RWPE2 (cell line): ENCODE results near the gene UBE2C.

Experiments used
- ATAC-seq: fragments of 200-7000 bp; cut with Tn5 transposase; 3 replicates; pipeline ENCODE4 v1.9.1; 2021; ENCODE audit warnings: low read depth
- DNase-seq: peaks from one replicate; pipeline ENCODE4 v3.0.0-alpha.2; 2020; ENCODE audit warnings: low spot score
- H3K27ac ChIP-seq: fragments of 450-650 bp; 2 replicates; pipeline ENCODE4 v1.5.1; 2017; ENCODE audit warnings: mild to moderate bottlenecking; ENCODE audit not compliant: poor library complexity, severe bottlenecking
- H3K27me3 ChIP-seq: fragments of 250-450 bp; sonication (Bioruptor Pico); 2 replicates; pipeline ENCODE4 v1.5.1; 2021; ENCODE audit warnings: mild to moderate bottlenecking, moderate library complexity; ENCODE audit not compliant: insufficient read depth, poor library complexity, severe bottlenecking
- H3K36me3 ChIP-seq: fragments of 250-450 bp; sonication (Bioruptor Pico); 2 replicates; pipeline ENCODE4 v1.5.1; 2020; ENCODE audit warnings: low read depth, mild to moderate bottlenecking, moderate library complexity
- H3K4me1 ChIP-seq: fragments of 250-450 bp; sonication (Bioruptor Pico); 2 replicates; pipeline ENCODE4 v1.5.1; 2021; ENCODE audit warnings: mild to moderate bottlenecking, moderate library complexity; ENCODE audit not compliant: insufficient read depth, poor library complexity, severe bottlenecking
- H3K4me3 ChIP-seq: fragments of 250-450 bp; sonication (Bioruptor Pico); 2 replicates; pipeline ENCODE4 v1.5.1; 2021; ENCODE audit warnings: mild to moderate bottlenecking, moderate library complexity; ENCODE audit not compliant: severe bottlenecking
- H3K9me3 ChIP-seq: fragments of 250-450 bp; sonication (Bioruptor Pico); 2 replicates; pipeline ENCODE4 v1.5.1; 2021; ENCODE audit warnings: mild to moderate bottlenecking, moderate library complexity; ENCODE audit not compliant: severe bottlenecking
- TF ChIP-seq, protein P1 (sequence below): fragments of 450-650 bp; IDR thresholded peaks from one replicate; pipeline ENCODE4 v1.5.1; 2017; ENCODE audit warnings: mild to moderate bottlenecking, moderate library complexity; ENCODE audit not compliant: poor library complexity, severe bottlenecking

The UBE2C gene

DNA sequence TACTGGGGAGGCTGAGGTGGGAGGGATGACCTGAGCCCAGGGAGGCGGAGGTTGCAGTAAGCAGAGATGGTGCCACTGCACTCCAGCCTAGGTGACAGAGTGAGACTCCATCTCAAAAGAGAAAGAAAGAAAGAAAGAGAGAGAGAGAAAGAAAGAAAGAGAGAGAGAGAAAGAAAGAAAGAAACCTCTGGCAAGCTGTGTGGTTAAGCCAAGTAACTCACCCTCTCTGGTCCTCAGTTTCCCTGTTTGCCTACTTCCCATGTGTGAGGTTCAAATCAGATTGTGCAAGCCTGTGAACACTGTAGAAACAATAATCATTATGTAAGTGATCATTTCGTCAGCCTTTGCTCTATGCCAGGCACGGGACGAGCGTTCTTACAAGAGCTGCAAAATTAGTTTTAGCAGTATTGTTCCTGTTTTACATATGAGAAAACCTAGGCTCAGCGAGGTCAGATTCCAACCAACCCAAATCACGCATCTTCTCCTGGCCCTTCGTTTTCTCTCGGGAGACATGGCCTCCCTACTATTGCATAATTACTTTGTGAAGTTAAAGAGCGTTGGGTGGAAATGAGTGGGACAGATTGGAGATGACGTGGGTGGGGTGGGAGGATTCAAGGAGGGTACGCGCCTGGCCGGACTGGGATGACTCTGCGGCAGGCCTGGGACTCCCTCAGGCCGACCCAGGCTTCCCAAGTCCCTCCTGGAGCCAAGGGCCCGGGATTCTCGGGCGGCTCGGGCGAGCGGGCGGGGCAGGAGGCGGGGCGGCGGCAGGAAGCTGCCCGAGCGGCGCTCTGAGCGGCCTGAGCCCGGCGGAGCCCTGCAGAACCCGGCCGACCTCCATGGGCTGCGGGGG lies 20.8 kb downstream of the UBE2C start, which contains the start of gene SNX21:
TSS of gene SNX21 (plus strand) at position 770 of the 853 bp plus-strand sequence. CDS start 121 bp downstream, outside the sequence.
- Histone ChIP-seq H3K27me3 (no peaks in the 10 kb centered on the region), H3K4me1 (peaks cover 15% of the 10 kb centered on the region), H3K36me3 (peaks cover 1% of the 10 kb centered on the region; the same call in 1 of the 2 replicates), H3K4me3 (peak within 1 kb of the TSS; percentile 55), H3K9me3 (no peaks in the 10 kb centered on the region), H3K27ac (peak within 1 kb of the TSS; percentile 54)
- peak; percentile 96 for DNase-seq
- TF ChIP-seq, protein P1, sequence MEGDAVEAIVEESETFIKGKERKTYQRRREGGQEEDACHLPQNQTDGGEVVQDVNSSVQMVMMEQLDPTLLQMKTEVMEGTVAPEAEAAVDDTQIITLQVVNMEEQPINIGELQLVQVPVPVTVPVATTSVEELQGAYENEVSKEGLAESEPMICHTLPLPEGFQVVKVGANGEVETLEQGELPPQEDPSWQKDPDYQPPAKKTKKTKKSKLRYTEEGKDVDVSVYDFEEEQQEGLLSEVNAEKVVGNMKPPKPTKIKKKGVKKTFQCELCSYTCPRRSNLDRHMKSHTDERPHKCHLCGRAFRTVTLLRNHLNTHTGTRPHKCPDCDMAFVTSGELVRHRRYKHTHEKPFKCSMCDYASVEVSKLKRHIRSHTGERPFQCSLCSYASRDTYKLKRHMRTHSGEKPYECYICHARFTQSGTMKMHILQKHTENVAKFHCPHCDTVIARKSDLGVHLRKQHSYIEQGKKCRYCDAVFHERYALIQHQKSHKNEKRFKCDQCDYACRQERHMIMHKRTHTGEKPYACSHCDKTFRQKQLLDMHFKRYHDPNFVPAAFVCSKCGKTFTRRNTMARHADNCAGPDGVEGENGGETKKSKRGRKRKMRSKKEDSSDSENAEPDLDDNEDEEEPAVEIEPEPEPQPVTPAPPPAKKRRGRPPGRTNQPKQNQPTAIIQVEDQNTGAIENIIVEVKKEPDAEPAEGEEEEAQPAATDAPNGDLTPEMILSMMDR = no peak
- ATAC-seq = peak; percentile 90

DNA sequence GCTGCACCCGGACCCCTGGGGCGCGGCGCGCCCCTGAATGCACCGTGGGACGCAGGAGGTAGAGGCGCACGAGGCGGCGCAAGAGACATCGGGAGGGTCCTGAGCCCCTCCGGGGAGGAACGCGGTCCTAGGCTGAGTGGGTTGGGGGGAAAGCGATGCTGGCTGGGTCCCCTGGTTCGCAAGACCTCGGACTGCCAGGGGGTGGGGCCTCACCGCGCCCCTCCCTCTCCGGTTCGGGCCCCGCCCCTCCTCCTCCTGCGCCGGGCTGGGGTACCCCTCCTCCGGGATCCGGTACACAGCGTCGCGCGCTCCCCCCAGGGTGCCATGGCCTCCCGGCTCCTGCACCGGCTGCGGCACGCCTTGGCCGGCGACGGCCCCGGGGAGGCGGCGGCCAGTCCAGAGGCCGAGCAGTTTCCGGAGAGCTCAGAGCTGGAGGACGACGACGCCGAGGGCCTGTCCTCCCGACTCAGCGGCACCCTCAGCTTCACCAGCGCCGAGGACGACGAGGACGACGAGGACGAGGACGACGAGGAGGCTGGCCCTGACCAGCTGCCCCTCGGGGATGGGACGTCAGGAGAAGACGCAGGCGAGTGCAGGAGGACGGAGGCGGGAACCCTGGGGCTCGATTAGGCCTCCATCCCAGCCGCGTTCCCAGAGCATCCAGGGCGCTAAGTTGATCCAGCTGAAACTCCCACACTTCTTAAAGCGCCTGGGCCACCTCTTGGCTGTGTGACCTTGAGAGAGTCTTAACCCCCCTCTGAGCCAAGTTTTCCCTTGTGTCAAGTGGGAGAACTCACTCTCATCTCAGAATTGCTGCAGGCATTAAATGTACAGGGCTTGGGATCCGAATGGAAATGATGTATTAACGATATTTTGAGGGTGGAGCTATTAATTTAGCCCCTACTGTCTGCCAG lies 21.7 kb downstream of the UBE2C start:
- Histone ChIP-seq H3K4me3 (peak overlapping the region; percentile 55), H3K27ac (peak overlapping the region; percentile 54), H3K9me3 (no peaks in the 10 kb centered on the region), H3K4me1 (peaks cover 15% of the 10 kb centered on the region), H3K27me3 (no peaks in the 10 kb centered on the region), H3K36me3 (peaks cover 3% of the 10 kb centered on the region; the same call in 1 of the 2 replicates)
- ATAC-seq (peak; percentile 75), DNase-seq (peak; percentile 88)
- TF ChIP-seq, protein P1 = no peak

GRCh38 chr20:45834797-45835161 lies 22.3 kb downstream of the UBE2C start:
- no peaks in the 10 kb centered on the region for H3K9me3 ChIP-seq
- DNase-seq = no peak
- no peak for ATAC-seq
- TF ChIP-seq, protein P1 = no peak
- peaks cover 15% of the 10 kb centered on the region for H3K4me1 ChIP-seq
- H3K27me3 ChIP-seq = no peaks in the 10 kb centered on the region
- no peak overlapping the region for H3K27ac ChIP-seq
- H3K4me3 ChIP-seq = peak overlapping the region; percentile 55
- peaks cover 3% of the 10 kb centered on the region; the same call in 1 of the 2 replicates for H3K36me3 ChIP-seq

DNA sequence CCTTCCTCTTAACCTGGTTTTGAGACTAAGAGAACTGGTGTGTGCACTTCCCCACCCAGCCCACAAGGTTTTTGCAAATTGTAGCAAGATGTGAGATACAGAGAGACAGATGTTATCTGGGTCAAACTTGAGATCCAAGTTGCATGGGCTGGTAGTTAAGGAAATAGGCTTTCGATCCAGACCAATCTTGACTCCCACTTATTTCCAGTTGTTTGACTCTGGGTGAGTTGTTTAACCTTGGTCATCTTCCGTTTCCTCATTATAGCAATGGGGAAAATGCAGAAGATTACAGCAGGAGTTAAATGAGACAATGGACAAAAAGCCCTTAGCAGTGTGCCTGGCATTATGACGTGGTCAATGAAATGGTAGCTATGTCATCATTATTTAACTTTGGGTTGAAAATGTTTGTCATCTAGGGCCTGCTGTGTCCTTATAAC lies 22.9 kb downstream of the UBE2C start:
- H3K4me1 ChIP-seq = peaks cover 15% of the 10 kb centered on the region
- H3K9me3 ChIP-seq = no peaks in the 10 kb centered on the region
- H3K36me3 ChIP-seq = peaks cover 3% of the 10 kb centered on the region; the same call in 1 of the 2 replicates
- ATAC-seq (no peak), DNase-seq (no peak)
- H3K4me3 ChIP-seq = no peak overlapping the region
- no peaks in the 10 kb centered on the region for H3K27me3 ChIP-seq
- TF ChIP-seq, protein P1 = no peak
- H3K27ac ChIP-seq = peak overlapping the region; percentile 0
